ENCODE results near the gene DCLK2.
A peak's percentile ranks its signal among the peaks of the same experiment; 100 is the strongest.

Gene DCLK2

GRCh38 chr4:150244600-150244999, 166.4 kb downstream of the DCLK2 start:
- DNase-seq: no peak

- DNase-seq: no peak
These were observed 168.9 kb downstream of the DCLK2 start for GRCh38 chr4:150247184-150247583.

GRCh38 chr4:150248181-150248580, 169.9 kb downstream of the DCLK2 start:
- no peak for DNase-seq

GRCh38 chr4:150250293-150250997, 172.2 kb downstream of the DCLK2 start:
- DNase-seq: no peak

- DNase-seq: no peak
These were observed 172.9 kb downstream of the DCLK2 start for GRCh38 chr4:150250998-150251651.

- DNase-seq: no peak
These were observed 173.5 kb downstream of the DCLK2 start for GRCh38 chr4:150251752-150252190.

- no peak for DNase-seq
These were observed 174.1 kb downstream of the DCLK2 start for GRCh38 chr4:150252306-150252705.

GRCh38 chr4:150252741-150253140, 174.5 kb downstream of the DCLK2 start:
- no peak for DNase-seq

- DNase-seq: no peak
These were observed 175.2 kb downstream of the DCLK2 start for GRCh38 chr4:150253416-150253815.

- DNase-seq: no peak
These were observed 175.9 kb downstream of the DCLK2 start for GRCh38 chr4:150253965-150254630.

GRCh38 chr4:150255610-150256224, 177.5 kb downstream of the DCLK2 start:
- no peak for DNase-seq

- DNase-seq: no peak
These were observed 178.0 kb downstream of the DCLK2 start for GRCh38 chr4:150256225-150256620.

GRCh38 chr4:150256841-150257730, 178.8 kb downstream of the DCLK2 start:
- DNase-seq: peak; percentile 19

- DNase-seq: no peak
These were observed 180.3 kb downstream of the DCLK2 start for GRCh38 chr4:150258569-150258968.

- no peak for DNase-seq
These were observed 181.8 kb downstream of the DCLK2 start for GRCh38 chr4:150259861-150260567.

GRCh38 chr4:150261571-150261970, 183.3 kb downstream of the DCLK2 start:
- DNase-seq: no peak

GRCh38 chr4:150262611-150263010, 184.4 kb downstream of the DCLK2 start:
- no peak for DNase-seq

- DNase-seq: no peak
These were observed 186.4 kb downstream of the DCLK2 start for GRCh38 chr4:150264595-150265161.

- DNase-seq: no peak
These were observed 187.6 kb downstream of the DCLK2 start for GRCh38 chr4:150265806-150266205.

- DNase-seq: no peak
These were observed 190.2 kb downstream of the DCLK2 start for GRCh38 chr4:150268444-150268843.

- peak; percentile 22 for DNase-seq
These were observed 200.0 kb downstream of the DCLK2 start for GRCh38 chr4:150278206-150278605.

Data from retina (tissue), 1 donor.